Medulla oblongata (tissue), 1 donor: ENCODE data around the gene CRB3.

Source experiments
- DNase-seq: peaks from one replicate; pipeline ENCODE4 v3.0.0-alpha.2; 2015; ENCODE audit errors: extremely low spot score

Gene CRB3

DNA sequence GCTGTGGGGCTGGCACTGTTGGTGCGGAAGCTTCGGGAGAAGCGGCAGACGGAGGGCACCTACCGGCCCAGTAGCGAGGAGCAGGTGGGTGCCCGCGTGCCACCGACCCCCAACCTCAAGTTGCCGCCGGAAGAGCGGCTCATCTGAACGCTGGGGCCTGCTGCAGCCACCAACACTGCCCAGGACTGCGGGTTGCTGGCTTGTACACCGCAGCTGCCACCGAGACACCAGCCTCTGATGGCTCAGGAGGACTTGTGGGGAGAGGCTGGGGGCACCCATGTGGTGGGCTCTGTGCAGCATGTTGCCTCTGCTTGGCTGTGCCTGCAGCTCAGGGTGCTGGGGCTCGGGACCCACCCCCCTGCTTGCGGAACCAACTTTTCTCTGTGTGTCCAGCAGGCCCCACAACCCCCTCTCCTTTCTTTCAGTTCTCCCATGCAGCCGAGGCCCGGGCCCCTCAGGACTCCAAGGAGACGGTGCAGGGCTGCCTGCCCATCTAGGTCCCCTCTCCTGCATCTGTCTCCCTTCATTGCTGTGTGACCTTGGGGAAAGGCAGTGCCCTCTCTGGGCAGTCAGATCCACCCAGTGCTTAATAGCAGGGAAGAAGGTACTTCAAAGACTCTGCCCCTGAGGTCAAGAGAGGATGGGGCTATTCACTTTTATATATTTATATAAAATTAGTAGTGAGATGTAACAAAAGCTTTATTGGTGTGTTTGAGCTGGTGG, 2.6 kb downstream of the CRB3 start:
- no peak for DNase-seq

DNA sequence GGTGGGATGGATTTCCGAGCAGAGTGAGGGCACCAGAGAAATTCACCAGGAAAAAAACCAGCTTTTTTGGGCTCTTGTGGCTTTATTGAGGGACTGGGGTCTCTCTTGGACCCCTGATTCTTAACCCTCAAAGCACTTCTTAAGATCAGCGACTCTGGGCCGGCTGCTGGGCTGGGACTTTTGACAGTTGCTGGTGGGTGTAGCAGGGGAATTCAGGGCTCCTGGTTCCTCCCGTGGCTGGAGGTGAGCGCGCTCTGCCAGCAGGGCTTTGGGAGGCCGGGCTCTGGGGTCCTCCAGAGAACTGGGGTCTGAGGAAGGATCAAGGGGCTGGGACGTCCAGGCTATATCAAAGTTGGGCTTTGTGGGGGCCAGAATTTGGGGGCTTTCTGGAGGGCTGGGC, 3.3 kb downstream of the CRB3 start:
- no peak for DNase-seq

DNA sequence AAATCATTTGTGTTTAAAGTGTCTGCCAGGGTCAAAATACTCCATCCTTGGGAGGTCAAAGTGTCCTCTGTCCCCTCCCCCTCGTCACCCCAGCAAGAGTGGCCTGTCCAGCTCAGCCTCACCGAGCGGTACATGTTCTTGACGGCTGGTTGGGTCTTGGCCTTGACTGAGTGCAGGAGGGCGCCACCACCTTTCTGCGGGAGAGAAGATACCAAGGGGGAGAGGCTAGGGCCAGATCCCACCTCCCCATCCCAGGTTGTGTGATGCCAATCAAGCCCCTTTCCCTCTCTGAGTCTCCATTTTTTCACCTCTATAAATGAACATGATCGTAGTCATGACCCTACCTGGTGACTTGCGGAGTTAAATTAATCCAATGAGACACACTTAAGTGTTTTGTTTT, 6.1 kb downstream of the CRB3 start:
- DNase-seq = no peak

DNA sequence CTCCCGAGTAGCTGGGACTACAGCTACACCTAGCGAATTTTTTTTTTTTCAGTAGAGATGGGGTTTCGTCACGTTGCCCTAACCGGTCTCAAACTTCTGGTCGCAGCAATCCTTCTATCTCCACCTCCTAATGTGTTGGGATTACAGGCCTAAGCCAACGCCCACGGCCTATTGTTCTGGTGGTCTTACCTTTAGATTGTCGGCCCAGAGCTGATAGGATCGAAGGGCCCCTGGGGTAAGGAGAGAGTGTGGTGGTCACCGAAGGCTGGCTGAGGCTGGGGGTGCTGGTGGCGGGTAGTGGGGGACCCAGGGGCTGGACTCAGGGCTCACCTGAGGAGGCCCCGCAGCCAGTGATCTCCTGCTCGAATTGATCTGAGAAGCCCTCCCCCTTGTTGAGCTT, 7.0 kb downstream of the CRB3 start:
- DNase-seq = no peak

DNA sequence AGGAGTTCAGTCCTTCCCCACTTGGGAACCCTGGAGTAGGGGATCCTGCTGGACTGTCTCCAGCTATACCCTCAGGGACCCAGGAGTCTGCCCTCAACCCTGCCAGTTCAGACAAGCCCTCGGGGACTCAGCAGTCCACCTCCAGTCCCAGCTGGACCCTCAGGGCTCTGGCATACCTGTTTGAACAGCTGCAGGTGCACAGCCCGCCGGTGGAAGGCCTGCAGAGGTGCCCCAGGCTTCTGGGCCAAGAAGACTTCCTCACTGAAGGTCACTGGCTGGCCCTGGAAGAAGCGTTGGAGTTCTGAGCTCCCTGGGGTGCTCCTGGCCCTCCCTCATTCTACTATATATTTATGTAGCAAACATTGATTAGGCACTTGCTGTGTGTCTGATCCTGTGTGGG, 8.6 kb downstream of the CRB3 start:
- no peak for DNase-seq

DNA sequence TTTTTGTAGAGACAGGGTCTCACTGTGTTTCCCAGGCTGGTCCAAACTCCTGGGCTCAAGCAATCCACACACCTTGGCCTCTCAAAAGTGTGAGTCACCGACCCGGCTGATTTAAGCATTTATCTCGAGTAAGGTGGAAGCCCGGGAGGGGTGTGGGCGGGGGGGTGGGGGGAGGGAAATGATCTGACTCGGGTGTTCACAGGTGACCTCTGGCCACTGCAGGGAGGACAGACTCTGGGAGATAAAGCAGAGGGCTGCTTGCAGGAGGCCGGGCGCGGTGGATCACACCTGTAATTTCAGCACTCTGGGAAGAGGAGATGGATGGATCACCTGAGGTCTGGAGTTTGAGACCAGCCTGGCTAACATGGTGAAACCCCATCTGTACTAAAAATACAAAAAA, 9.6 kb downstream of the CRB3 start:
- no peak for DNase-seq

DNA sequence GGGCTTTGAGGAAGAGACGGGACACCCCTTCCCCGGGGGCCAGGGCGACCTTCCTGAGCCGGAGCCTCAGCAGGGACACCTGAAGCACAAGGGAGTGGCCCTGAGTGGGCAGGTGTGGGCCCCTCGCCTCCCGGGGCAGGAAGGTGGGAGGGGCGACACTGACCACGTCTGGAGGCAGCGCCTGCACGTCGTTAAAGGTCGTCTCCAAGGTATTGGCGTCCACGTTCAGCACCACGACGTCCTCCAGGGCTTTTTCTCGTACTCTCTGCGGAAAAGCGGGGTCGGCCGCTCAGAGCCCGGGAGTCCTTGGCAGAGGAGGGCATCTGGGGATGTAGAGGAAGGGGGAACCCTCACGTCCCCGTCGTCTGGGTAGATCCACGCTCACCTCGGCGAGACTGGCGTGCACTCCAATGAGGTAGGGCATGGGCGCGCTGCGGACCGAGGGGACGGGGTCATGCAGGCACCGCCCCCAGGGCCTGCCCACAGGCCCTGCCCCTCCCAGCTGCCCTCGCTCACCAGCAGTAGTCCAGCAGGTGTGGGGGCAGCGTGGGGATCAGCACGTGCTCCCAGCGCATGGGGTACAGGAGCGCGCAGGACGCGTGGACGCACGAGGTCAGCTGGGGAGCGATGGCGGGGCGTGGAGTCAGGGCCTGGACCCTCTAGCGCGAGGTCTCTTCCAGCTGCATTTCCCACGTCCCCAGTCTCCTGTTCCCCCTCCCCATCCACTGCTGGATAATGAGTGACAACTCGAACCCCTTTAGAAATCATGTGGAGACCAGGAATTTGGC, 11.4 kb downstream of the CRB3 start:
- DNase-seq = no peak

DNA sequence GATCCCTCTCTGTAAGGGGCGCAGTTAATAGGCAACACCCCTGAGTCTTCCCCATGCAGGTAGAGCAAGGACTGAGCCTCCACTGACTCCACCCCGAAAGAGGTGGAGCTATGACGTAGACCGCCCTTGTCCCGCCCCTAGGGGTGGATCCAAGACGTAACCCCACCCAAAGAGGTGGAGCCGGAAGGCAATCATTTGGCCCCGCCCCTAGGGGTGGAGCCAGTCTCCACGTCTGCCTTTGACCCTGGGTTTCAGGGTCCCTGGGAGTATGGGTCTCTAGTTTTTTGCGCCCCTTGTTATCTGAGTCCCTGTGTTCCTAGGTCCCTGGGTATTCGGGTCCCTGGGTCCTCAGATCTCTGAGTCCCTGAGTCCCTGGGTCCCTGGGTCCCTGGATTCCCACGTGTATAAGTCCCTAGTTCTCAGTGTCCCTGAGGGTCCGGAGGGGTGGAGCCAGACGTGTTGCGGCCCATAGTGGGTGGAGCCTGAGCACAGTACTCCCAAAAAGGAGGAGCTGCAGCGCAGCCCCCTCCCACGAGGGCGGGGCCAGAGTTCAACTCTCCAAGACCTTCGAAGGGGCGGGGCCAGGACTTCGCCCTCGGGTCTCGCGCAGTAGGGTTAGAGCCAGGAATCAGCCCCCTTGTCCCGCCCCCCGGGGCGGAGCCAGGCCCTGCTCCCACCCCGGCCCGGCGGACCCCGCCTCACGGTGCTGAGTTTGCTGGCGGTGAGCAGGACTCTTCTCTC, 12.3 kb downstream of the CRB3 start:
- DNase-seq = peak; percentile 66

DNA sequence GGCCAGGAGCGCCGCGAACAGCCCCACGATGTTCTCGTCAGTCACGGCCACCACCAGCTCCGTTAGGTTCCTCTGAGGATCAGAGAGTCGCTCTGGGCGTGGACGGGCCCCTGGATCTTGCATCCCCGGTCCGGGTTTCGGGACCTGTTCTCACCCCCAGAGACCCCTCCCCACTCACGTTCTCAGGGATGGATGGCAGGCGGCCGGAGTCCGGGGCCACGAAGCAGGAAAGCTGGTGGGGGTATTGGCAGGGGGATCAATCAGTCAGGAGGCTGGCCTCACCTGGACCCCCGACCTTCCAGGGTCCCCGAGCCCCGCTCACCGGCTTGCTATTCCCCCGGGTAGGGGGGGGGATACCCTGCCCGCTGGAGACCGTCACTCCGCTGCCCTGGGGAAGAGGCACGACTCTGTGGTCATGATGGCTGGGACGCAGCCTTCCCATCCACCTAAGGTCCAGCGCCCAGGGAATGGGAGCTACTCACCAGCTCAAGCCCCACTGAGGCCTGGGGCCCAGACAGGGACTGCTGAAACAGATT, 12.9 kb downstream of the CRB3 start:
- DNase-seq = no peak

DNA sequence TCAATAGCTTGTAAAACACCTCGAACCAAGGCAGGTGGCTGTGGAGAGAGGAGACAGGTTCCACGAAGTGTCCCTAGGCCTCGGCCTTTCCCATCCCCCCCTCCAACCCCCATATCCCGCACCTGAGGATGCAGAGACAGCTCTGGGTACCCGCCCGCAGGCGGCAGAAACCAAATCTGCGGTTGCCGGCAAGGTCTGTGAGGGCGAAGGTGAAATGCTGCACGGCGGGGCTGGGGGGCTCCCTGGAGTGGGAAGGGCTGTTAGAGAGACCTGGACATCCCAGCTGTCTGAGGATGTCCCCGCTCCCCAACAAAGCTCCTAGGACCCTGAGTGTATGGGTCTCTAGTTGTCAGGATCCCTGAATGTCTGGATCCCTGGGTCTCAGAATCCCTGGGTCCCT, 14.7 kb downstream of the CRB3 start:
- DNase-seq = no peak

DNA sequence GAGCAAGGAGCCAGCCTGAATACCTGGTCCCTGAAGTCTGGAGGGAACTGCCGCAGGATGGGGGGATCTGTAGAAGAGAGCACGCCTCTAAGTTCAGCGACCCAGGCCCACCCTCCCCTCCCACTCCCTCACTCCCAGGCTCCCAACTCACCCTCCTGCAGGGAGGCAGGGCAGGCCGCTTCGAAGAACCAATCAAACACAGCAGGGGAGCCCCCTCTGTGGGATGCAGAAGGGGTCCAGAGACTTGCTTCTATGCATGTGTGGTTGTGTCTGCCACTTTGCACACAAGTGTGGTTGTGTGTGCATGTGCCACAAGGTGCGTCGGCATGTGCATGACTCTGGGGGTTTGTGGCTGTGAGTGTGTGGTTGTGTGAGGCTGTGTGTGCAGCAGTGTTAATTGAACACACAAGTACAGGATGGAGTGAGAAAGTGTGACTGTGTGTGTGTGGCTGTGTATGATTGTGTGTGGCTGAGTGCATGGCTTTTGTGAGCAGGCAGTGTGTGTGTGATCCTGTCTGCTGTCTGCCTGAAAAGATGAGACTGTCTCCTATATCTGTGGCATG, 15.8 kb downstream of the CRB3 start:
- no peak for DNase-seq

DNA sequence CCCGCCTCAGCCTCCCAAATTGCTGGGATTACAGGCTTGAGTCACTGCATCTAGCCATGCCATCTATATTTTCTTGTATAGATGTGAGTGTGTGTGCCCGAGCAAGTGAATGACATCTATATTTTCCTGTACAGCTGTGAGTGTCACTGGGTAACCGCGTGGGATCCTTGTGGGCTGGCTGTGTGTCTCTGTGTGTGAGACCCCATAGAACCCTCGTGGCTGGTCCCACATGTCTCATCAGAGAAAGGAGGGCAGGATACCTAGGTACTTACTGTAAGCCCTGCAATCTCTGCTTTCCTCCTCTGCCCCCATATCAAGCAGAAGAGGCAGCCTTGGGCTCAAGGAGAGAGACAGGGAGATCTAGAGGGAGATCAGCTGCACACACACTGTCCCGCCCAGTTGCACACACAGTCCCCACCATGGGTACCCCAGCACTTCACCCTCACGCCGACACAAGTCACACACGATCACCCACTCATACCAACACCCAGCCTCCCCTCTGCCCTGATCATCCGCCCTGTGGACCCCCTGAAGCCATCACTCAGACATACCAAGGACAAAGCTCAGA, 16.9 kb downstream of the CRB3 start:
- DNase-seq = no peak

DNA sequence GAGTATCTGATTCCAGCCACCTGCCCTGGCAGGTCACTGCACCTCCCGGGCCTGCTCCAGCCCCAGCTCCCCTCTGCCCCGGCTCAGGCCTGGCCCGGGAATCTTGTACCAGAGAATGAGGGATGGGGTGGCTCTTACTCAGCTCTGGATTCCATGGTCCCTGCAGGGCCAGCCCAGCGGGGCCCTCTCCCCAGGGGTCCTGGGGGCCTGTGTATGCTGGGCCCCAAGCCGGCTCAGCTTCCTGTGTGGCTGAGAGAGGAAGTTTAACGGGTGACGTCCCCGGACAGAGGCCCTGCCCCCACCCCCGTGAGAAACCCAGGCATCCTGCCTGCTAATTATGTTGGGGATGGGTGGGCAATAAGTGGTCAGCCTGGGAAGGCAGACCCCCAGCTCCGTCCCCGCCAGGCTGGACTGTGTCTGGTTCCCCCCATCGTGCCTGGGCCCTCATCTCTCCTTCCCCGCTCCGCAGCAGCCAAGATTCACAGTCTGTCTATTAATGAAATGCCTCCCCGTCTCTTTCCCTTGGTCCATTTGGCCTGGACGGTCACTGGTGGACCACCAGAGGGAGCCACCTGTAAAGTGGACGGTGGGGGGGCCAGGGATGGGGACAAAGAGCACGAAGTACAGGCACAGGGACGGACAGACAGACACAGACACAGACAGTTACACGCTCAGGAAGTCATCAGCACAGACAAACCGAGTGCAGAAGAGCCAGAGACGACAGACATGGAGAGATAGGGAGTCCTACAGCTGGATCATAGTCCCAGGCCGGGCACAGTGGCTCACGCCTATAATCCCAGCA, 17.7 kb downstream of the CRB3 start, which contains the start of gene DENND1C:
TSS of gene DENND1C (minus strand) at position 247 of the 802 bp plus-strand sequence. CDS start at position 155, 92 bp downstream.
- DNase-seq = peak; percentile 72

DNA sequence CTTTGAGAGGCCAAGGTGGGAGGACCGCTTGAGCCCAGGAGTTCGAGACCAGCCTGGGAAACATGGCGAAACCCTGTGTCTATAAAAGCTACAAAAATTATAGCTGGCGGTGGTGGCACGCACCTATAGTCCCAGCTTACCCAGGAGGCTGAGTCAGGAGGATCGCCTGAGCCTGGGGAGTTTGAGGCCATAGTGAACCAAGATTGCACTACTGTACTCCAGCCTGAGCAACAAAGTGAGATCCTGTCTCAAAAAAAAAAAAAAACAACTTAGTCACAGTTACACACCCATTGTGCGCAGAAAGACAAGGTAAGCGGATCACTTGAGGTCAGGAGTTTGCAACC, 18.2 kb downstream of the CRB3 start:
- DNase-seq = no peak

DNA sequence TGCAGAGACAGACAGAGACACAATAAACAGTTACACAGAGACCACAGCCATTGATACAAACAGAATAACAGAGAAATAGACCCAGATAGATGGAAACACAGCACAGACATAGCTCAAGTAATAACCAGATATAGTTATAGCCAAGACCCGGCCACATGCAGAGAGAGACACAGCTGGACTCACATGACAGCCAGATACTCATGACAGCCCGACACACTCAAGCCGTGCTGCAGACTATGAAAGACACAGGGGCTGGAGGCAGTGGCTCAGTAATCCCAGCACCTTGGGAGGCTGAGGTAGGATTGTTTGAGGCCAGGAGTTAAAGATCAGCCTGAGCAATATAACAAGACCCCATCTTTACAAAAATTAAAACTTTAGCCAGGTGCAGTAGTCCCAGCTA, 19.2 kb downstream of the CRB3 start:
- no peak for DNase-seq

DNA sequence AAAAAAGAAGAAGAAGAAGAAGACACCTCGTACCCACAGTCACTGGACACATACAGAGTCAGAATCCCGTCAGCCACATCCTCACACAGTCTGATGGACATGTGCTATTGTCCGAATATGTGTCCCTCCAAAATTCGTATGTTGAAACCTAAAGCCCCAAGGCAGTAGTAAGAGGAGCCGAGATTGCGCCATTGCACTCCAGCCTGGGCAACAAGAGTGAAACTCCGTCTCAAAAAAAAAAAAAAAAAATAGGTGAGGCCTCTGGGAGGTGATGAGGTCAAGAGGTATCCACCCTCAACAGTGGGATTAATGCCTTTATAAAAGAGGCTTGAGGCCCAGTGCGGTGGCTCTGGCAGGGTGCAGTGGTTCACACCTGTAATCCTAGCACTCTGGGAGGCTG, 20.2 kb downstream of the CRB3 start:
- no peak for DNase-seq

DNA sequence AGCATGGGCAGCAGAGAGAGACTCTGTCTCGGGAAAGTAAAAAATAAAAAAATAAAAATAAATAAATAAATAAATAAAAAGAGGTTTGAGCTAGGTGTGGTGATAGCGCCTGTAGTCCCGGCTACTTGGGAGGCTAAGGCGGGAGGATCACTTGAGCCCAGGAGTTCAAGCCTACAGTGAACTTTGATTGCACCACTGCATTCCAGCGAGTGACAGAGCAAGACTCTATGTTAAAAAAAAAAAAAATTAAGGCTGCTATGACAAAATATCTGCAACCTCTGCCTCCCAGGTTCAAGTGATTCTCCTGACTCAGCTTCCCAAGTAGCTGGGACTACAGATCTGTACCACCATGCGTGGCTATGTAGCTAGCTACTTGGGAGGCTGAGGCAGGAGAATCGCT, 20.8 kb downstream of the CRB3 start:
- no peak for DNase-seq

DNA sequence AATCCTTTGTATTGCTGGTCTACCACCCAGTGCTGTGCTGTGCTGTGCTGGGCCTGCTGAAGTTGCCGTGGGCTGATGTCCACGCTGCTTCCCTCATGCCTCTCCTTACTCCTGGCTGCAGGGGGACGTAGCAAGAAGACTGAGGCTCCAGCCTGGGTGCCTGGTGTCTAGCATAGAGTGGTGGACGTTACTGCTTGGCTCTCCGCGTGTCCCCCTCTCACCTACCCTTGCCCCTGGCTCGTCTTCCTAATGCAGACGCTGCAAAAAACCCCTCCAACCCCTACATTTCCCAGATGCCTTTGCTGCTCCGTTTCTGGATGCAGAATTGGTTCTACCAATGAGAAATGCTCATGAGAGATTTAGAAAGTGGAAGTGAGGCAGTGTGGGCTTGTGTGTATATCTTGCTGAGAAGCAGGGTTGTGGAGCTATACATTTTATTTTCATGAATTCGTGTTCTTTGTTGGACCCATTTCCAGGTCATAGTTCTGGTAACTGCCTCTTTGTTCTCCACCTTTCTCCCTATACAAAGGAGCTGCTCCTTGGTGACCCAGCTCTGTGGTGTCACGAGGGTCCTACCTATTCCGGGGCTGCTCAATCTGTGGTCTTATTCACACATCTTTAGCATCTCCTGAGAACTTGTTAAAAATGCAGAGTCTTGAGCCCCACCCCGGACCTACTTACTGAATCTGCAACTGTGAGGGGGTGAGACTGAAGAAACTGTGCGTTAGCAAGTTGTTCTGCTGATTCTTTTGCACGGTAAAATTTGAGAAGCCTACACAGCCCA, 25.4 kb downstream of the CRB3 start:
- no peak for DNase-seq

DNA sequence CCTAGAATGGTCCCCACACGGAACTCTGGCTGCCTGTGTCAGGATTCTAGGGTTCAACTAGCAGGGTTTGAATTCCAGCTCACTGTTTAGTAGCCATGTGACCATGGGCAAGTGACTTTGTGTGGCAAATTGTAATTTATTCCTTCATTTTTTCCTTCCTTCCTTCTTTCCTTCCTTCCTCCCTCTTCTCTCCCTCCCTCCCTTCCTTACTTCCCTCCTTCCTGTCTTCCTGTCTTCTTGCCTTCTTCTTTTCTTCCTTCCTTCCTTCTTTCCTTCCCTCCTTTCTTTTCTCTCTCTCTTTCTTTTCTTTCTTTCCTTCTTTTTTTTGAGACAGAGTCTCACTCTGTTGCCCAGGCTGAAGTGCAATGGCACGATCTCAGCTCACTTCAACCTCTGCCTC, 26.1 kb downstream of the CRB3 start:
- DNase-seq = no peak
